Stimulated activated CD8-positive, alpha-beta memory T cell treated with anti-CD3 and anti-CD28 coated beads, Interleukin-7, amount 100 ng/mL, for 24 hours (primary cell): ENCODE measurements around the gene MNT.
"Not testable (repeated sequence)": the region's sequence is repeated elsewhere in the genome, so short reads cannot be mapped to it uniquely, and the experiment has no call there.

Source experiments
- DNase-seq: peaks from one replicate; pipeline ENCODE4 v3.0.0-alpha.2; 2020; ENCODE audit warnings: low read depth

The MNT gene, protein sequence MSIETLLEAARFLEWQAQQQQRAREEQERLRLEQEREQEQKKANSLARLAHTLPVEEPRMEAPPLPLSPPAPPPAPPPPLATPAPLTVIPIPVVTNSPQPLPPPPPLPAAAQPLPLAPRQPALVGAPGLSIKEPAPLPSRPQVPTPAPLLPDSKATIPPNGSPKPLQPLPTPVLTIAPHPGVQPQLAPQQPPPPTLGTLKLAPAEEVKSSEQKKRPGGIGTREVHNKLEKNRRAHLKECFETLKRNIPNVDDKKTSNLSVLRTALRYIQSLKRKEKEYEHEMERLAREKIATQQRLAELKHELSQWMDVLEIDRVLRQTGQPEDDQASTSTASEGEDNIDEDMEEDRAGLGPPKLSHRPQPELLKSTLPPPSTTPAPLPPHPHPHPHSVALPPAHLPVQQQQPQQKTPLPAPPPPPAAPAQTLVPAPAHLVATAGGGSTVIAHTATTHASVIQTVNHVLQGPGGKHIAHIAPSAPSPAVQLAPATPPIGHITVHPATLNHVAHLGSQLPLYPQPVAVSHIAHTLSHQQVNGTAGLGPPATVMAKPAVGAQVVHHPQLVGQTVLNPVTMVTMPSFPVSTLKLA

DNA sequence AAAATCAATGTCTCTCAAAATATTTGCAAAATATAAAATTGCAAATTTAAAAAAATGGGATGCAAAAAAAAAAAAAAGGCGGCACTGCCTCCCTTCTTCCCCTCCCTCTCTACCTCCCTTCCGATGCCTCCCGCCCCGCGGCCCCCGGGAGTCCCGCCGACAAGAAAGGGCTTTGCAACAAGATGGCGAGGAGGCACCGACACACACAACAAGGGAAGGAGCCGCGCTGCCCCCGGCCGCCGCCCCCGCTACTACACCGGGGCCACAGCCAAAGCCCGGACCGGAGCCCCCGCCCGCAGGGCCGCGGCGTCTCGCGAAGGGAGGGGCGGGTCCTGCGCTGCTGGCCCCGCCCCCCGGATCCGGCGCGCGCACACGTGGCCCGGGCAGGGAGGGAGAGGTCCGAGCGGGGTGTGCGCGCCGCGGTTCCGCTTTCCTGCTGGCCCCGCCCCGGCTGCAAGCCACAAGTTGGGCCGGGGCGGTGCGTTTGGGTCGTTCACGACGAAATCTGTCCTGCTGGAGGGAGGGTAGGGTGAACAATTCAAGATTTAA lies at the start of gene MNT:
Gene MNT, minus strand, starts transcription at position 184 of the 549 bp plus-strand sequence. CDS start 348 bp downstream, outside the sequence.
- peak; percentile 81 for DNase-seq

DNA sequence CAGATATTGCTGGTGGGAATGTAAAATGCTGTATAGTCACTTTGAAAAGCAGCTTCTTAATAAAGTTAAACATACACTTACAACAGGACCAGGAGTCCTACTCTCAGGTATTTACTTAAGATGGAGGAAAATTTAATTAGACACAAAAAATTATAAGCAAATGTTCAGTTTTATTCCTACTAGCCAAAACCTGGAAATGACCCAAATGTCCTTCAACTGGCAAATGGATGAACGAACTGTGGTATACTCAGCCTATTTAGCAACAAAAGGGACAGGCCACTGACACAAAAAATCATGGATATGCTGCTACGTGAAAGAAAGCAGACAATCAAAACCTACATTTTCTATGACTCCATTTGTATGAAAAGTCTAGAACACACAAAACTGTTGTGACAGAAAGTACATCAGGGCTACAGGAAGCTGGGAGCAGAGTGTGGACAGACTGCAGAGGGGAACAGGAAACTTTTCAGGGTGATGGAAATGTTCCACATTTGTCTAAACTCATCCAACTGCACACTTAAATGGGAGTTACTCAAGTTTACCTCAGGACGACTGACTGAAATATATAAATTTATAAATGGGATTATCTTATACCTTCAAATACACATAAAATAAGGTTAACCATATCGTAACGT lies 49.3 kb upstream of the MNT start:
- no peak for DNase-seq

DNA sequence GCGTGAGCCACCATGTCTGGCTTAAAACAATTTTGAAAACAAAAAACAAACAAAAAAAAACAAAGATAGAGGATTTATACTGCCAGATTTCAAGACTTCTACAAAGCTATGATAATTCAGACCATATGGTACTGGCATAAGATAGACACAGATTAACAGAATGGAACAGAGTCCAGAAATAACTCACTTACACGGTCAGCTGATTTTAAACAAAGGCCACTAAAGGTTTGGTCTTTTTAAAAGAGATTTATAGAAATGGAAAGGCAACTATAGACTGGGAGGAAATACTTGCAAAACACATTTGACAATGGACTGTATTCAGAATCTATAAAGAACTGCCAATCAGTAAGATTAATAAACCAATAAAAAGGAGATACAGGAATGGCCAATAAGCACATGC lies 48.6 kb upstream of the MNT start:
- DNase-seq, result no peak

DNA sequence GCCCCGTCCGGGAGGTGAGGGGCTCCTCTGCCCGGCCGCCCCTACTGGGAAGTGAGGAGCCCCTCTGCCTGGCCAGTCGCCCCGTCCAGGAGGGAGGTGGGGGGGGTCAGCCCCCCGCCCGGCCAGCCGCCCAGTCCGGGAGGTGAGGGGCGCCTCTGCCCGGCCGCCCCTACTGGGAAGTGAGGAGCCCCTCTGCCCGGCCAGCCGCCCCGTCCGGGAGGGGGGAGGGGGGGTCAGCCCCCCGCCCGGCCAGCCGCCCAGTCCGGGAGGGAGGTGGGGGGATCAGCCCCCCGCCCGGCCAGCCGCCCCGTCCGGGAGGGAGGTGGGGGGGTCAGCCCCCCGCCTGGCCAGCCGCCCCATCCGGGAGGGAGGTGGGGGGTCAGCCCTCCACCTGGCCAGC lies 46.6 kb upstream of the MNT start:
- not testable (repeated sequence) for DNase-seq

DNA sequence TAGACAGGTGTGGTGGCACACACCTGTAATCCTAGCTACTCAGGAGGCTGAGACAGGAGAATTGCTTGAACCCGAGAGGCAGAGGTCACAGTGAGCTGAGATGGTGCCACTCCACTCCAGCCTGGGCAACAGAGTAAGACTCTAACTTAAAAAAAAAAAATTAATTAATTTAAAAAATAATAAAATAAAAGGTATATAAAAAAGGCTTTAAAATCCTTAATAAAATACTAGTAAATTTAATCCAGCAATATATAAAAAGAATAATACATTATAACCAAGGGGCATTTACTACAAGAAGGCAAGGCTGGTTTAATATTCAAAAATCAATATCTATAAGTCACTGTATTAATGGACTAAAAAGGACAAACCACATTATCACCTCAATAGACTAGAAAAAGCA lies 44.8 kb upstream of the MNT start:
- no peak for DNase-seq

DNA sequence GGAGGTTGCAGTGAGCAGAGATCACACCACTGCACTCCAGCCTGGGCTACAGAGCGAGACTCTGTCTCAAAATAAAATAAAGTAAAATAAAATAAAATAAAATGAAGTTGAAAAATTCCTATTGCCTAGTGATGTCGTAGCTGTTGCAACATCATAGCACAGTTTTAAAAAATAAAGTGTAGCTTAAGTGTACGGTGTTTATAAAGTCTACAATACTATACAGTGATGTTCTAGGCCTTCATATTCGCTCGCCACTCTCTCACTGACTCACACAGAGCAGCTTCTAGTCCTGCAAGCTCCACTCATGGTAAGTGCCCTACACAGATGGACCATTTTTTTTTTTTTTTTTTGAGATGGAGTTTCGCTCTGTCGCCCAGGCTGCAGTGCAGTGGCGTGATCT lies 43.5 kb upstream of the MNT start:
- DNase-seq, result no peak

DNA sequence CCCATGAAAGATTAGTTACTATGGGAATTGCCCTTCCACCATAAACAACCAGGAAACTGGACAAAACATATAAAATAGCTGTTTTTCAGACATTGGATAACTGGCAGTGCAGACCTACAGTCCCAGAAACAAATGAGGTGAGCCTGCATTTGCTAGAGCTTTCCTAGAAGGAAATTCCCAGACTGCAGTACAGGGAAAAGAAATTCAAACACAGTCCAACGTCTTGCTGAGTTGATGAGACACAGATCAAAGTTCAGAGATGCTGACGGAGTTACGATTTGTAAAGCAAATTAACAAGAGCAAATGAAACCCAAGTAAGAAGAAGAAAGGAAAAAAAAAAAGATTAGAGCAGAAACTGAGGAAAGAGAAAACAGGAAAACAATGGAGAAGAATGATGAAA lies 41.3 kb upstream of the MNT start:
- DNase-seq, result no peak

DNA sequence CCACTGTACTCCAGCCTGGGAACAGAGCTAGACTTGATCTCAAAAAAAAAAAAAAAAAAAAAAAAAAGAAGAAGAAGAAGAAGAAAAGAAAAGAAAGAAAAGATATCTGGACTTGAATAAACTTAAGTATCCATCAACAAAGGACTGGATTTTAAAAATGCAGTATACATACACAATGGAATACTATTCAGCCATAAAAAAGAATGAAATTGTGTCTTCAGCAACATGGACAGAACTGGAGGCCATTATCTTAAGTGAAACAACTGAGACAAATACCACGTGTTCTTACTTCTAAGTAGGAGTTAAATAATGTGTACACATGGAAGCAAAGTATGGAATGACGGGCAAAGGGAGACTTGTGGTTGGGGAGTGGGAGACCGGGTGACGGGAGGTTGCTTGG lies 40.1 kb upstream of the MNT start:
- DNase-seq, result no peak

DNA sequence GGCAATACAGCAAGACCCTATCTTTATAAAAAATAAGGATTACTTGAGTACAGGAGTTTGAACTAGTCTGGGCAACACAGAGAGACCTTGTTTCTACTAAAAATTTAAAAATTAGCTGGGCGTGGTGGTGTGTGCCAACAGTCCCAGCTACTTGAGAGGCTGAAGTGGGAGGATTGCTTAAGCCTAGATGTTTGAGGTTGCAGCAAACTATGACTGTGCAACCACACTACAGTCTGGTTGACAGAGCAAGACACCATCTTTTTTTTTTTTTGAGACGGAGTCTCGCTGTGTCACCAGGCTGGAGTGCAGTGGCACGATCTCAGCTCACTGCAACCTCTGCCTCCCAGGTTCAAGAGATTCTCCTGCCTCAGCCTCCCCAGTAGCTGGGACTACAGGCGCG lies 39.1 kb upstream of the MNT start:
- DNase-seq, result not testable (repeated sequence)

DNA sequence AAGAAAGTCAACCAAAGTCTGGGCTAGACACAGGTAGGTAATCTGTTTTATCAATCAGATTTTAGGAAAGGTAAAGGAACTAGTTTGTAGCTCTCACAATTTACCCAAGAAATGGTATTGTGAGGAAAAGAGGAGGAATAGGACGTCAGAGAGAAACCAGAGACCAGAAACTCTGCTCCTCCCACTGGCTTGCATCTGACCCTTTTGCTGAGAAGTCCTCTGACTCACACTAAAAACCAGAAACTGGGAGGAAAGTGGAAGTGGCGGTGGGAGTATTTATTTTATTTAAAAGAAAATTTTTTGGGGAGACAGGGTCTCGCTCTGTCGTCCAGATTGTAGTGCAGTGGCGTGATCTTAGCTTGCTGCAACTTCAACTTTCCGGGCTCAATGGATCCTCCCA lies 38.0 kb upstream of the MNT start:
- no peak for DNase-seq

DNA sequence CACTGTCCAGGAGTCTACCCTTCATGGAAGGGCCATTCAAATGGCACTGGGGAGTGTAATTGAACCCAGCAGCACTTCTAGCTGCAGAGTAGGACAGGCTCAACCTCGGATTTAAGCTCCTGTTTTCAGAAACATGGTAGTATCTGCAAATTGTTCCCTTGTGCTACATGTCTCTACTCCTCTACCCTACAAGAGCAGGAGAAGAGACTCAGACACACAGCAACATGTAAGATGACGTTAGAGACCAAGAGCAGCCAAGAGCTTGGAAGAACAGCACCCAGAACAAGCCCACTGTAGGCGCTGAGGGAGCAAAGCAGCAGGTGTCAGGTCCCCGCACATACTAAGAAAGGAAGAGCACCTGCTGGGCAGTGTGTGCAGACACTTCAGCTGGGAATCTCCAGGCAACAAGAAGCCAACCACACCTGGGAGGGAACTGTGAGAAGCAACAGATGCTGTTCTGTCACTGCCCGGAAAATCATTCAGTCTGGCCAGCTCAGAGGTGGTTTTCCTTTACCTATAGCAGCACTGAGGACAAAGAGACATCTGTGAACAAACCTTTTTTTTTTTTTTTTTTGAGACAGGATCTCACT lies 35.6 kb upstream of the MNT start:
- DNase-seq, result no peak

DNA sequence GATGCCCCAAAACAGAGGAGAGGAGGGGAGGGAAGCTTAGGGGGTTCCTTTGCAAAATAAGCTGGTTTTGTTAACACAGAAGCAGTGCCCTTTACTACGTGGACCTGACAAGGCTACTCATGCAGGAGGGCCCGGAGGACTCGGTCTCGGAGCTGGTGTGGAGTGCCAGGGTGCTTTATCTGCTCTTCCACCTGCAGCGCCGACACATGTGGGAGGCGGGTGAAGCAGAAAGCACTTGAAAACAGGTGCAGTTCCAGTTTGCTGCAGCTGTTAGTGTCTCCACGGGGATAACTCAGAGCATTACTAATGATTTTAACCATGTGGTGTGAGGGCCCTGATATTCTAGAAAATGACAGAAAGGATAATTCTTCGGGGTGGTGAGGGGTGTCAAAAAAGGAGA lies 35.0 kb upstream of the MNT start:
- DNase-seq, result no peak

DNA sequence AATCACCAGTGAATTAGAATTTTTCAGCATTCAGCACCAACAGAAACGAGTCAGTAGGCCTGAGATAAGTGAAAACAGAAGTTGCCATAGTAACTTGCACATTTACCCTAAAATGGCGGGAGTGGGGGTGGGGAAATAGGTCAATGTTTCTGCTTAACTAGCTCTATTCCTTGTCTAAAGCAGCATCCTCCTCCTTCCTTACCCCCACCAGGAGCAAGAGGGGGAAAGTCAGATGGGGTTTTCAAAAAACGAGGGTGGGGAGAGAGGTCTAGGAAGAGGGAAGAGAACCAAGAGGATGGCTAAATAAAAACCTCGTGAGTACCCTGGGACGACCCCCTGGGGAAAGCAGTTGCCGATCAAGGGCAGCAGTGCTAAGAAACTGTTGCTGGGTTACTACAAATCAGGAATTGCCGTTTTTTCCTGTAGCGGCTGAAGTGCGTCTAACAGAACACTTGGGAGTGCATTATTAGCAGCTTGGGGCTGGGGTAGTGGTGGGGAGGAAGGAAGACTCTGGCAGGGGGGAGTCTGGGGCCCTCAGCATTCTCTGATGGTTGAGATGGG lies 34.4 kb upstream of the MNT start:
- no peak for DNase-seq

DNA sequence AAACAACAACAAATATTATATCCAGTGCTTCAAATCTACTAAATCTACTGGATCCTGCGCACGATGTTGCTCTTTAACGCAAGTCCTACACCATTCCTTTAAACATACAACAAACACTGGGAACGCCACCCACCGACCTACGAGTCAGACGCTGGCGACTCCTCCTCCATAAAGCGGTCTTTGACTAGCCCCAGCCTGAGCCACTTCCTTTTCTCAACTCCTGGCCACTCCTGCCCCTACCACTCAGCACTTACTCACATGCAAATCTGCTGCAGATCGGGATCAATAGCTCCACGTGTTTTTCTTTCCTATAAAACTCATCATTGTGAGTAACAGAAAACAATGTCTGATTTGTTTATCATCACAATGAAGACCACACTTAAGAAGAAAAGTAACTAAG lies 32.8 kb upstream of the MNT start:
- DNase-seq, result no peak

DNA sequence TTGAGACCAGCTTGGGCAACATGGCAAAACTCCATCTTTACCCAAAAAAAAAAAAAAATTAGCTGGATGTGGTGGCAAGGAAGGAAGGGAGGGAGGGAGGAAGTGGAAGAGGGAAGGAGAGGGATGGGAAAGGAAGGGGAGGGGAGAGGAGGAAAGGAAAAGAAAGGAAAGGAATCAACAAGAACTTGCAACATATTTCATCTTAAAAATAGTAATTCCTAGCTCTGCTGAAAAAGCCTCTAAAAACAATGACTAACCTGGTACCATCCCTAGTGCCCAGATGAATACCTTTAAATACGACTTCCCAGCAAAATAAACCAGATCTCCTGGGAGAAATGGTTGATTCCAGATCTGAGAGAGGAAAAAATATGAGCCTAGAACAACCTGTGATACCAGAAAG lies 27.1 kb upstream of the MNT start:
- no peak for DNase-seq

DNA sequence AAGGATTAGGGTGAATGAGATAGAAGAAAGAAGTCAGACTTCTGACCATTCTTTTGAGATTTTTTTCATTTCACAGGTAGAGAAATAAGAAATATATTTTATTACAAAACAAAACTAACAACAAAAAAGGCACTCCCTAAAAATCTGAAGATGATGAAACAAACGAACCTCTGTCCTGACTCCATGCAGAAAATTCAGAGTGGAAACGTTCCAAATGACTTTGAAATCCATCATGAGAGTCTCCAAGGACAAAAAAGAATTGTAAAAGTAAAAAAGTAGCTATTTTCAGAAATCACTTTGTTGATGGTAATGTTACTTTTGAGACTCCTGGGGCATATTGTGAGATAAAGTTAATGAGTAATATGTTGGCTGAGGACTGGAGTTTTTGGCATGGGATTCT lies 26.4 kb upstream of the MNT start:
- no peak for DNase-seq

DNA sequence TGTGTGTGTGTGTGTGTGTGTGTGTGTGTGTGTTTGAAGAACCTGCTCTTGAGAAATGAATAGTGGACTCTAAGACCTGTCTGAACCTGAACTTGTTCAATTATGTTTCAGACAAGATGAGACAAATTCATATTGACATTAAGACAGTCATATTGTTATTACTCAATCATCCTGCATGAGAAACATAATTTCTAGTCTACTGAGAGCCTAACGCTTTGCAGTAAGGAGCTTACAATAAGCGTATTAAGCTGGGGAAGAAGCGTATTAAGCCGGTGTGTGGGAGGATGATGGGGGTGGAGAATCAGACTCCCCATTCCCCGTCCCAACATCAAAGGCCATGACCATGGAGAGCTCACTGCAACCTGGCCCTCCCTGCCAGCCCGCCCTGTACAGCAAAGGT lies 22.4 kb upstream of the MNT start:
- DNase-seq, result no peak

DNA sequence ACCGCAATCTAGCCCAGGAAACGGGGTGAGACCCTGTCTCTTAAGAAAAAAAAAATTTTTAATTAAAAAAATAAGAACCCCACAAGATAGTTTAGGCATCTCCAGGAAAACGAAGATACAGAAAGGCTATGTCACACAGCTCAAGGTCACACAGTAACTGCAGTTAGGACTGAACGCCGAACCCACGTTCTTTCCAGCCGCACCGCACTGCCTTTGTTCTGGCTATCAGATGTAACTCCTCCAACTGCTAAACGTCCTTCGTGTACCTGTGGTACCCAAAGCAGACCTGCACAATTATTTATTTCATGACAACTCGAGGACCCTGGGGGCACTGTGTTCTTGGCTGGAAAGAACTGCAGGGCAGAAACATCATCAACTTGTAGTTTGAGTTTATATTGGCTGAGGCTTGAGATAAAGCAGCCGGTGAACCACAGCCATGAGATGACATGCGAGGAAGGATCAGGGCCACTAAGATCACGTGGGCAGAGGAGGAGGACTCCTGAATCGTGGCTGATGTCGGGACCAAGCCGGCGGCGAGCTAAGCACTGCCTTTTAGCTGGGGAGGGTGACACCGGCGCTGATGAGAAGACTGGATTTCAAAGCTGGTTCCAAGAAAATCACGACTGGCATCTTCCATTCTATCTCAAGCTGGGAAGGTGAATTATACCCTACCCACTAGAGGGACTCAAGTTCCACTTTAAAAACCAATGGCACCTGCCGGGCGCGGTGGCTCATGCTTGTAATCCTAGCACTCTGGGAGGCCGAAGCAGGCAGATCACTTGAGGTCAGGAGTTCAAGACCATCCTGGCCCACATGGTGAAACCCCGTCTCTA lies 20.7 kb upstream of the MNT start:
- DNase-seq, result no peak

DNA sequence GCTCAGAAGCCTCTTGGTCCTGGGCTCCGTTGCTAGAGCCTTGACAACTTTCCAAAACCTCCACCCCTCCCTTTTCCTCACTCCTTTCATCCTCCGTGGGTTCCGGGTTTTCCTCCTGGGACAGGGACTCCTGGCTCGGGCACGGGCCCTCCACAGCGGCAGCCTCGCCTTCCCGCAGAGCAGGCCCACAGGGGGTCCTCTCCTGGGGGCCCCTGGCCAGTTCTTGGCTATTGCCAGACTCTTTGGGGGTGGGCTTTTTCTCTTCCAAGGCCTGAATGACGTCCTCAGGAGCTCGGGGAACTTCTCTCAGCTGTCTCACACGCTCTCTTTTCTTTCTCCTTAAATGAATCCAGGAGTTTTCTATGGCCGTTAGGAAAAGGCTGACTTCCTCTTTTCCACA lies 19.3 kb upstream of the MNT start:
- no peak for DNase-seq

DNA sequence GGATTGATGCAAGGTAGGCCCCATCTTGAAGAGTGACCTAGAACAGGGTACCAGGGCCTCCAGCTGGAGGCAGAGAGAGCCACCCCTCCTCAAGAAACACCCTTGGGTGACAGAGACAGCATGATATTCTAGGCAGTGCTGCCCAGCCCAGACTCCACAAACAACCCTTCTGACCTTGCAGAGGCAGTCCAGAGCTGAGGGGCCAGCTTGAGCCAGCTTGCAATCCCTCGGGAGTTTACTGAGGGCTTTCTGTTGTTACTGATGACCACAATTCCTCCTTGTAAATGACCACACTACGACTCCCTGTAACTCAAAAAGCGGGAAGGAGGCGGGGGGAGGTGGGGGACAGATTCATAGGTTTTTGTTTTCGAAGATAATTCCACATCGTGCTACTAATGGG lies 18.6 kb upstream of the MNT start:
- no peak for DNase-seq

DNA sequence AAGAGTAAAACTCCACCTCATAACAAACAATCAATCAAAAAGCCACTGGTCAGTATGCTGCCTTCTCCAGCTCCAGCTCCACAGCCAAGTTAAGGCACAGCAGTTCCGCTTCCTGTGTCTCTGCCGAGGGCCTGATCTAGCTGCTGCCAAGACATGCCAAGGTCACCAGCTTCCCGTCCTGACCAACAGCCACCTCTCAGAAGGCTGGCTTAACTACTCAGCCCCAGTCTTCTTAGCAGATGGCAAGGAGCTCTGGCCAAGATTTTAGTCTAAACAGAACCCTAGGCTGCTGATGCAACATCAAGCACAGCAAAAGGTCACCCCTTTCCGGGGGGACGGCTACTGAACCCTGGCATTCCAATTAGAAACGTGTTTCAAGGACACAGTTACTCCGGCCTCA lies 17.7 kb upstream of the MNT start:
- DNase-seq, result no peak
